ENCODE results near the gene NPY. TPM values are rescaled to one million over a fixed set of nuclear protein-coding genes. Genes with fewer than 3 reads are reported as not detected.

Gene NPY
- total RNA-seq (ENCODE audit: unreplicated experiment): not detected
- long read RNA-seq: 0 reads

DNA sequence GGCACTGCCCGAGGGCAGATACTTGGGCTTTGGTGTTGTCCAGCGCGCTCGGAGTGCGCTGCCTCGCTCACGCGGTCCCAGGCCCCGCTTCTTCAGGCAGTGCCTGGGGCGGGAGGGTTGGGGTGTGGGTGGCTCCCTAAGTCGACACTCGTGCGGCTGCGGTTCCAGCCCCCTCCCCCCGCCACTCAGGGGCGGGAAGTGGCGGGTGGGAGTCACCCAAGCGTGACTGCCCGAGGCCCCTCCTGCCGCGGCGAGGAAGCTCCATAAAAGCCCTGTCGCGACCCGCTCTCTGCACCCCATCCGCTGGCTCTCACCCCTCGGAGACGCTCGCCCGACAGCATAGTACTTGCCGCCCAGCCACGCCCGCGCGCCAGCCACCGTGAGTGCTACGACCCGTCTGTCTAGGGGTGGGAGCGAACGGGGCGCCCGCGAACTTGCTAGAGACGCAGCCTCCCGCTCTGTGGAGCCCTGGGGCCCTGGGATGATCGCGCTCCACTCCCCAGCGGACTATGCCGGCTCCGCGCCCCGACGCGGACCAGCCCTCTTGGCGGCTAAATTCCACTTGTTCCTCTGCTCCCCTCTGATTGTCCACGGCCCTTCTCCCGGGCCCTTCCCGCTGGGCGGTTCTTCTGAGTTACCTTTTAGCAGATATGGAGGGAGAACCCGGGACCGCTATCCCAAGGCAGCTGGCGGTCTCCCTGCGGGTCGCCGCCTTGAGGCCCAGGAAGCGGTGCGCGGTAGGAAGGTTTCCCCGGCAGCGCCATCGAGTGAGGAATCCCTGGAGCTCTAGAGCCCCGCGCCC is at the start of gene NPY:
Gene NPY, plus strand, starts transcription at position 294 of the 802 bp plus-strand sequence. CDS start 1,051 bp downstream, outside the sequence.
- DNase-seq: peak; percentile 49
- TF ChIP-seq, protein P1, sequence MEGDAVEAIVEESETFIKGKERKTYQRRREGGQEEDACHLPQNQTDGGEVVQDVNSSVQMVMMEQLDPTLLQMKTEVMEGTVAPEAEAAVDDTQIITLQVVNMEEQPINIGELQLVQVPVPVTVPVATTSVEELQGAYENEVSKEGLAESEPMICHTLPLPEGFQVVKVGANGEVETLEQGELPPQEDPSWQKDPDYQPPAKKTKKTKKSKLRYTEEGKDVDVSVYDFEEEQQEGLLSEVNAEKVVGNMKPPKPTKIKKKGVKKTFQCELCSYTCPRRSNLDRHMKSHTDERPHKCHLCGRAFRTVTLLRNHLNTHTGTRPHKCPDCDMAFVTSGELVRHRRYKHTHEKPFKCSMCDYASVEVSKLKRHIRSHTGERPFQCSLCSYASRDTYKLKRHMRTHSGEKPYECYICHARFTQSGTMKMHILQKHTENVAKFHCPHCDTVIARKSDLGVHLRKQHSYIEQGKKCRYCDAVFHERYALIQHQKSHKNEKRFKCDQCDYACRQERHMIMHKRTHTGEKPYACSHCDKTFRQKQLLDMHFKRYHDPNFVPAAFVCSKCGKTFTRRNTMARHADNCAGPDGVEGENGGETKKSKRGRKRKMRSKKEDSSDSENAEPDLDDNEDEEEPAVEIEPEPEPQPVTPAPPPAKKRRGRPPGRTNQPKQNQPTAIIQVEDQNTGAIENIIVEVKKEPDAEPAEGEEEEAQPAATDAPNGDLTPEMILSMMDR (IDR thresholded peaks at IDR 0.05; ENCODE audit: partially characterized antibody, unreplicated experiment): no peak
- H3K9me3 Mint-ChIP-seq (ENCODE audit: unreplicated experiment): peaks cover 4% of the 10 kb centered on the region
- H3K4me3 Mint-ChIP-seq (ENCODE audit: unreplicated experiment): peak within 1 kb of the TSS; percentile 90
- peaks cover 13% of the 10 kb centered on the region for H3K27me3 Mint-ChIP-seq (ENCODE audit: unreplicated experiment)
- H3K27ac Mint-ChIP-seq (ENCODE audit: unreplicated experiment): no peak within 1 kb of the TSS
- H3K36me3 Mint-ChIP-seq (ENCODE audit: unreplicated experiment): no peaks in the 10 kb centered on the region
- H3K4me1 Mint-ChIP-seq (ENCODE audit: low read depth, unreplicated experiment): peaks cover 6% of the 10 kb centered on the region

DNA sequence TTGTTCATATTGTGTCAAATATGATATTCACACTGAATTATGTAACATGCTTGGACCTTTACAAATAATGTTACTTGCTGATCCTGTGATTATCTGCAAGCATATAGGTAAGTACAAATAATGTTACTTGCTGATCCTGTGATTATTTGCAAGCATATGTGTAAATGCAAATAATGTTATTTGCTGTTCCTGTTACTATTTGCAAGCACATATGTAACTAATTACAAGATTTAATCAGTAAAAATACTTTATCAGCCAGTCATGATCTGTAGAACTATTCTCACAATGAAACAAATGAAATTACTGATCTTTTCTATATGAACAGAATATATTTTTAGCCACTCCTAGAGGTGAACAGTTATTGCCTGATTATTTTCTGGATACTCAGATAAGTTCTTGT is 44.7 kb upstream of the NPY start:
- Mint-ChIP-seq H3K9me3 (ENCODE audit: unreplicated experiment) (no peaks in the 10 kb centered on the region), H3K4me1 (ENCODE audit: low read depth, unreplicated experiment) (no peaks in the 10 kb centered on the region), H3K27me3 (ENCODE audit: unreplicated experiment) (peaks cover 2% of the 10 kb centered on the region), H3K36me3 (ENCODE audit: unreplicated experiment) (no peaks in the 10 kb centered on the region), H3K27ac (ENCODE audit: unreplicated experiment) (no peak overlapping the region), H3K4me3 (ENCODE audit: unreplicated experiment) (no peak overlapping the region)
- DNase-seq: no peak
- TF ChIP-seq, protein P1 (IDR thresholded peaks at IDR 0.05; ENCODE audit: partially characterized antibody, unreplicated experiment): no peak

DNA sequence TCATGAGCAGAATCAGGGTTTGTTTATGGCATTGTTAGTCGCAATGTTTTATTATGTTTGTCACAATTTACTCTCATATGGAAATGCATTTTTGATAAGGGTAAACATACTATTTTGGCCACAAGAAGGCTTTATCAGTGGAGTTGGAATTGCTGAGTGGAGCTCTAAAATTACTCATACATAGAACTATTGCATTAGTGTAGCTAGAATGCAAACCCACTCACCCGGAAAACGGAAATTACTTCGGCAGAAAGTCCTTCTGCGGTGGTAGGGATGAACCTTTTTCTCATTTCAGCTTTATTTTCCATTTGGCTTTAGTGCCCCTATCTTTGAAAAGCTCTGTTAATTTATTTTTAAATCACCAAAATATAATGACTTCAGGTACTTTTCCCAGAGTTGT is 42.8 kb upstream of the NPY start:
- no peak for DNase-seq
- Mint-ChIP-seq H3K9me3 (ENCODE audit: unreplicated experiment) (no peaks in the 10 kb centered on the region), H3K27ac (ENCODE audit: unreplicated experiment) (no peak overlapping the region), H3K4me3 (ENCODE audit: unreplicated experiment) (no peak overlapping the region), H3K27me3 (ENCODE audit: unreplicated experiment) (peaks cover 2% of the 10 kb centered on the region), H3K4me1 (ENCODE audit: low read depth, unreplicated experiment) (no peaks in the 10 kb centered on the region), H3K36me3 (ENCODE audit: unreplicated experiment) (no peaks in the 10 kb centered on the region)
- TF ChIP-seq, protein P1 (IDR thresholded peaks at IDR 0.05; ENCODE audit: partially characterized antibody, unreplicated experiment): no peak

DNA sequence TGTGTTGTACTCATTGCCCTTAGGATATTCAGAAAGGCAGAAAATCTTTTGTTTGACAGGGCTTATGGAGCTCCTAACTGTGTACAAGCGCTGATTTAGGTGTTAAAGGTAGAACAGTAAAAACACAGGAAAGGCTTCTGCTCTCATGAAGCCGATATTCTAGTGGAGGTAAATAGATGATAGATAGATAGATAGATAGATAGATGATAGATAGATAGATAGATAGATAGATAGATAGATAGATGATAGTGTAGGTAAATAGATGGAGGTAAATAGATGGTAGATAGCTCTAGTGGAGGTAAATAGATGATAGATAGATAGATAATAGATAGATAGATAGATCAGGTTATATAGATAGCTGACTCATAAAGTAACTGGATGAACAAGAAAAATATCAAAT is 39.4 kb upstream of the NPY start:
- peaks cover 2% of the 10 kb centered on the region for H3K27me3 Mint-ChIP-seq (ENCODE audit: unreplicated experiment)
- H3K4me1 Mint-ChIP-seq (ENCODE audit: low read depth, unreplicated experiment): no peaks in the 10 kb centered on the region
- TF ChIP-seq, protein P1 (IDR thresholded peaks at IDR 0.05; ENCODE audit: partially characterized antibody, unreplicated experiment): no peak
- DNase-seq: no peak
- H3K27ac Mint-ChIP-seq (ENCODE audit: unreplicated experiment): no peak overlapping the region
- peaks cover 2% of the 10 kb centered on the region for H3K9me3 Mint-ChIP-seq (ENCODE audit: unreplicated experiment)
- H3K4me3 Mint-ChIP-seq (ENCODE audit: unreplicated experiment): no peak overlapping the region
- no peaks in the 10 kb centered on the region for H3K36me3 Mint-ChIP-seq (ENCODE audit: unreplicated experiment)

DNA sequence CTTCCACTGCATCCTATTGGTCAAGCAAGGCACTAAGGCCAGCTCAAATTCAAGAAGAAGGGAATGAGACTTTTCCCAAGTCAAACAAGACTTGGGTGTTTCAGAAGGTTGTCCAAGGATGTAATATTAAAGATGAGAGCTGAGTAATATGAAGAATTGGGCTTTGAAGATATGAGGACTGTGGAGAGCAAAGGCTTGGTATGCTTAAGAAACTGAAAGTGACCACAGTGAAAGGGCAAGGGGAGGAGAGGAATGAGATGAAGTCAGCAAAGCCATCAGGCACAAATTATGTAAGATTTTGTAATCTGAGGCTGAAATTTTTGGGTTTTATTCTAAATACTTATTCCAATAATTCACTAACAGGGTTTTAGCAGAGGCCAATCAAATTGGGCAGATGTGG is 38.6 kb upstream of the NPY start:
- H3K27ac Mint-ChIP-seq (ENCODE audit: unreplicated experiment): no peak overlapping the region
- H3K9me3 Mint-ChIP-seq (ENCODE audit: unreplicated experiment): peaks cover 2% of the 10 kb centered on the region
- H3K4me3 Mint-ChIP-seq (ENCODE audit: unreplicated experiment): no peak overlapping the region
- no peaks in the 10 kb centered on the region for H3K4me1 Mint-ChIP-seq (ENCODE audit: low read depth, unreplicated experiment)
- DNase-seq: no peak
- TF ChIP-seq, protein P1 (IDR thresholded peaks at IDR 0.05; ENCODE audit: partially characterized antibody, unreplicated experiment): no peak
- H3K27me3 Mint-ChIP-seq (ENCODE audit: unreplicated experiment): peaks cover 2% of the 10 kb centered on the region
- peaks cover 4% of the 10 kb centered on the region for H3K36me3 Mint-ChIP-seq (ENCODE audit: unreplicated experiment)

Measured in glutamatergic neuron (in vitro differentiated cells).